Esophagus muscularis mucosa (tissue), 4 donors: ENCODE measurements around the gene CXCL12. TPM values are rescaled to one million over a fixed set of nuclear protein-coding genes. Genes with fewer than 3 reads are reported as not detected.

ENCODE experiments used
- DNase-seq: peaks from one replicate; pipeline ENCODE4 v3.0.0-alpha.2; 2017; ENCODE audit errors: extremely low spot score
- H3K27ac ChIP-seq, 4 donors: fragments of 200-600 bp; sonication (generic); replicated peaks in 1 of 4; 1 replicate in 3 of 4; 2 replicates in 1 of 4; pipeline ENCODE4 v1.5.1; 2016 to 2019; ENCODE audit warnings: mild to moderate bottlenecking in 1 of 4
- H3K27me3 ChIP-seq, 4 donors: fragments of 200-600 bp; sonication (generic); one replicate each; pipeline versions ENCODE4 v1.5.1 to v1.6.0; 2016 to 2019
- H3K36me3 ChIP-seq, 4 donors: fragments of 200-600 bp; sonication (generic); one replicate each; pipeline ENCODE4 v1.5.1; 2016 to 2019
- H3K4me1 ChIP-seq, 4 donors: fragments of 200-600 bp; sonication (generic); one replicate each; pipeline ENCODE4 v1.5.1; 2016 to 2019
- H3K4me3 ChIP-seq, 4 donors: fragments of 200-600 bp; sonication (generic); 1 replicate in 2 of 4; 2 replicates in 2 of 4; pipeline ENCODE4 v1.5.1; 2016 to 2019; ENCODE audit warnings: mild to moderate bottlenecking in 4 of 4, moderate library complexity in 1 of 4
- H3K9me3 ChIP-seq, 4 donors: fragments of 200-600 bp; sonication (generic); 1 replicate in 3 of 4; 2 replicates in 1 of 4; pipeline ENCODE4 v1.5.1; 2016 to 2019
- EP300 ChIP-seq: sonication (generic); formaldehyde crosslinking; IDR thresholded peaks from one replicate; pipeline ENCODE4 v1.6.1; 2017; ENCODE audit warnings: antibody characterized with exemption
- POLR2A ChIP-seq: fragments of 450-650 bp; IDR thresholded peaks from one replicate; pipeline ENCODE4 v1.6.1; 2017; ENCODE audit warnings: antibody characterized with exemption, moderate library complexity, mild to moderate bottlenecking, low read depth
- POLR2AphosphoS5 ChIP-seq, 2 donors: sonication (generic); formaldehyde crosslinking; IDR thresholded peaks; one replicate each; pipeline ENCODE4 v1.6.1; 2017; ENCODE audit warnings: antibody characterized with exemption in 2 of 2
- WGBS: methylation state at CpG from one replicate; pipeline ENCODE4 v1.1.5; 2018; 5-methylcytosine and 5-hydroxymethylcytosine counted together
- intact Hi-C: fragments of 100-400 bp; cut with DNase I; formaldehyde crosslinking; loops from one replicate; pipeline ENCODE4 v1.15.1; 2023
- total RNA-seq, 4 donors: library from RNA; depleted of rRNA; stranded (reverse); fragments of >200 nt; gene quantifications; one replicate each; pipeline versions ENCODE4 v1.1.0 to v1.2.1, GENCODE V29; 2016
- TF ChIP-seq, protein P1 (sequence below), 3 experiments: fragments of 200-600 bp in 2 of 3; fragments of 450-650 bp in 1 of 3; sonication (generic) in 2 of 3; IDR thresholded peaks; one replicate each; pipeline ENCODE4 v1.5.1; 2017 to 2019; ENCODE audit warnings: antibody characterized with exemption in 3 of 3, mild to moderate bottlenecking in 2 of 3, moderate library complexity in 1 of 3

CXCL12 gene
- total RNA-seq, 4 donors from 2014 or later = 47.9 to 88.8 (median 51.8) TPM

DNA sequence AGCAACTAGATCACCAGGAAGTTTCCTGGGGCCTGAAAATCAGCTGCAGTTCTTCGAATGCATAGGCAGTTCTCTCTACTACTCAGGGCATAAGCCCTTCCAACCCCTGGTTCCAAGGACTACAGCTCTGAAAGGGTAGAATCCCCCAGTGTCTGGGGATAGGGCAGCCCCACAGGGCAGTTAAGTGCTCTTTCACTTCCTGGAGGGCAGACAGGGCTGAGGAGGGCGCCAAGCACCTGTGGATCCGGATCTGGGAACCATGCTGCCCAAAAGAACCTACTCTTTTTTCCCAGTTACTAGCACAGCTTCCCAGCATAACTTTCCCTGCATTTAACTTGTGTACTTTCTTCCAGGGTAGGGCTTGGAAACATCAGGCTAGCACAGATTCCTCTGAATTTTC lies 41.1 kb downstream of the CXCL12 start:
- Histone ChIP-seq H3K36me3 (peaks cover 0 to 7% (median 0%) of the 10 kb centered on the region in 4 donors), H3K27me3 (peaks cover 0 to 6% (median 0%) of the 10 kb centered on the region in 4 donors), H3K27ac (no peak overlapping the region), H3K9me3 (no peaks in the 10 kb centered on the region), H3K4me3 (no peak overlapping the region), H3K4me1 (no peaks in the 10 kb centered on the region)
- 81% methylated on average over 3 of the region's 3 CpGs for WGBS
- TF ChIP-seq EP300 = no peak
- intact Hi-C loops = no loop called here
- no peak for DNase-seq

DNA sequence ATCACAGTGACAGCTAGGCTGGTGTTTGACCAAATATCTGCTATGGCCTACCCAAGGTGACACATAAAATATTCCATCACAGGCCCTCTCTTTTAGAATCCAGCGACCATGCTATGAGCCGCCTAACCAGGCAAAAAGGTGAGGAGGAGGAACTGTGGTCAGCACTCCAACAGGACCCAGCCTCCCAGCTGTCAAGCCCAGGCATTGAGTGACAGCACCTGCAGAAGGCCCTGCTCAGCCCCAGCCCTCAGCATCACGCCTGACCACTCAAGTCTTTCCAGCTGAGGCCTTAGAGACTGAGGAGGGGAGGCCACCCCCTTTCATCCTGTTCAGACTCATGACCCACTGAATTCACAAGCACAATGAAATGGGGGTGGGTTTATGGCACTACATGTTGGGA lies 43.0 kb downstream of the CXCL12 start:
- Histone ChIP-seq H3K4me1 (no peaks in the 10 kb centered on the region), H3K36me3 (no peaks in the 10 kb centered on the region), H3K9me3 (no peaks in the 10 kb centered on the region), H3K4me3 (no peak overlapping the region), H3K27me3 (peaks cover 0 to 6% (median 0%) of the 10 kb centered on the region in 4 donors), H3K27ac (no peak overlapping the region)
- 96% methylated on average over 3 of the region's 3 CpGs for WGBS
- no peak for DNase-seq
- TF ChIP-seq EP300 (no peak), POLR2A (no peak), POLR2AphosphoS5 (IDR thresholded peaks at IDR 0.05) (no peak)
- TF ChIP-seq, protein P1, sequence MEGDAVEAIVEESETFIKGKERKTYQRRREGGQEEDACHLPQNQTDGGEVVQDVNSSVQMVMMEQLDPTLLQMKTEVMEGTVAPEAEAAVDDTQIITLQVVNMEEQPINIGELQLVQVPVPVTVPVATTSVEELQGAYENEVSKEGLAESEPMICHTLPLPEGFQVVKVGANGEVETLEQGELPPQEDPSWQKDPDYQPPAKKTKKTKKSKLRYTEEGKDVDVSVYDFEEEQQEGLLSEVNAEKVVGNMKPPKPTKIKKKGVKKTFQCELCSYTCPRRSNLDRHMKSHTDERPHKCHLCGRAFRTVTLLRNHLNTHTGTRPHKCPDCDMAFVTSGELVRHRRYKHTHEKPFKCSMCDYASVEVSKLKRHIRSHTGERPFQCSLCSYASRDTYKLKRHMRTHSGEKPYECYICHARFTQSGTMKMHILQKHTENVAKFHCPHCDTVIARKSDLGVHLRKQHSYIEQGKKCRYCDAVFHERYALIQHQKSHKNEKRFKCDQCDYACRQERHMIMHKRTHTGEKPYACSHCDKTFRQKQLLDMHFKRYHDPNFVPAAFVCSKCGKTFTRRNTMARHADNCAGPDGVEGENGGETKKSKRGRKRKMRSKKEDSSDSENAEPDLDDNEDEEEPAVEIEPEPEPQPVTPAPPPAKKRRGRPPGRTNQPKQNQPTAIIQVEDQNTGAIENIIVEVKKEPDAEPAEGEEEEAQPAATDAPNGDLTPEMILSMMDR (IDR thresholded peaks at IDR 0.05) = no peak
- intact Hi-C loops = no loop called here

DNA sequence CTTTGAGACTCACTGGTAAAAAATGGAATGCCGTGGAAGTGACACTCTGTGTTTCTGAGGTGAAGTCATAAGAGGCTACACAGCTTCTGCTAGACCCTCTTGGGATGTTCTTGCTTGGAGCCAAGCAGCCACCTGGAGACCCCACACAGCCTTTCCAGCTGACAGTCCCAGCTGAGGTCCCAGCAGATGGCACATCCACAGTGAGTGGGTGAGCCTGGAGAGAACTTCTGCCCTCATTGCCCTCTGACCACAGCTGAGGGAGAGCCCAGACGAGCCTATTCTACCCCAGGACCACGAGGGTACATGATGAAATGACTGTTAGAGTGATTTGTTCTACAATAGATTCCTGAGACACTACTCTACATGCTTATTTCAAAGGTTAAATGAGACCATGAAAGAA lies 44.3 kb downstream of the CXCL12 start:
- no peak for TF ChIP-seq POLR2AphosphoS5 (IDR thresholded peaks at IDR 0.05)
- no peak for TF ChIP-seq POLR2A
- H3K4me1 ChIP-seq = no peaks in the 10 kb centered on the region
- H3K36me3 ChIP-seq = no peaks in the 10 kb centered on the region
- H3K27ac ChIP-seq = no peak overlapping the region
- peaks cover 0 to 6% (median 0%) of the 10 kb centered on the region in 4 donors for H3K27me3 ChIP-seq
- WGBS = 63% methylated on average over 3 of the region's 3 CpGs
- no peak overlapping the region for H3K4me3 ChIP-seq
- intact Hi-C loops = no loop called here
- DNase-seq = no peak
- H3K9me3 ChIP-seq = no peaks in the 10 kb centered on the region

DNA sequence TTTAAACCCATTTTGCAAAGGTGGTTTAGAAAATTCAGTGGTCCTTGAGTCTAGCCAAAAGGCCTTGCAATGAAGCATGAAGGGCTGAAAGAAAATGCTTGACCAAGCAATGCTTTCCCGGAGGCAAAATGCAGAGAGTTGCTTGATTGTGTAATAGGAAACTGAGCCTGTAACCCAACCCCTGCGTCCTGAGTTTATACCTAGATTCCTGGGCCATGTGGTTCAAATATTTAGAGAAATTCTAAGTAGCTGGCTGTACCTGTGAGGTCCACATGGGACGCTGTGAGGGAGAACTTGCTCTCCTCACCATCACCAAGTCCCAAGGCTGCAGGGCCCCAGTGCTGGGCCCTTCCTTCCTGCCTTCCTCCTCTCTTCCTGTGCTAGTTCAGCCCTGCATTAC lies 45.7 kb downstream of the CXCL12 start:
- no peaks in the 10 kb centered on the region for H3K27me3 ChIP-seq
- DNase-seq = no peak
- intact Hi-C loops = no loop called here
- H3K4me3 ChIP-seq = no peak overlapping the region
- peaks cover 0 to 4% (median 0%) of the 10 kb centered on the region in 4 donors for H3K4me1 ChIP-seq
- TF ChIP-seq POLR2AphosphoS5 (IDR thresholded peaks at IDR 0.05) (no peak), EP300 (no peak), POLR2A (no peak)
- TF ChIP-seq, protein P1 (IDR thresholded peaks at IDR 0.05) = no peak
- no peaks in the 10 kb centered on the region for H3K36me3 ChIP-seq
- H3K27ac ChIP-seq = no peak overlapping the region
- no peaks in the 10 kb centered on the region for H3K9me3 ChIP-seq
- 75% methylated on average over 3 of the region's 3 CpGs for WGBS

DNA sequence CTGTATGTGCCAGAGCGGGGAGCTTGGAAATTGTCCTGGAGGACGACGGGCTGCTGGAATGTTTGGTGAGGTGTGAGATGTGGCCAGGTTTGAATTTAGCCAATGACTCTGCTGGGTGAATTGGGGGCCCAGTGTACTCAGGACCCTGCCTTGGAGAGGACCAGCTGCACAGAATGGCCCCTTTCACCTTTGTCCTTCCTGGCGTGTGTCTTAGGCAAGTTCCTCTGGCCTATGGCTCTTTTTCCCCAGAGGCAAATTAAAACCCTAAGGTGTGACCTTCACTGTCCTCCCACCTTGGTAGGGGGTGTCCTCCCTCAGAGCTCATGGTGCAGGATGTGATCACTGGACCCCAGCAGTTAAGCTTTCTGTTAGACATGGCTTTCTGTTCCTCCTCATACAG lies 47.8 kb downstream of the CXCL12 start:
- TF ChIP-seq POLR2A = no peak
- no peak for TF ChIP-seq EP300
- no peak for TF ChIP-seq POLR2AphosphoS5 (IDR thresholded peaks at IDR 0.05)
- TF ChIP-seq, protein P1 (IDR thresholded peaks at IDR 0.05) = no peak
- Histone ChIP-seq H3K27me3 (no peaks in the 10 kb centered on the region), H3K4me1 (peaks cover 0 to 4% (median 0%) of the 10 kb centered on the region in 4 donors), H3K27ac (no peak overlapping the region), H3K36me3 (no peaks in the 10 kb centered on the region), H3K9me3 (no peaks in the 10 kb centered on the region), H3K4me3 (no peak overlapping the region)
- intact Hi-C loops = no loop called here
- 86% methylated on average over 4 of the region's 4 CpGs for WGBS
- DNase-seq = no peak
